Measurements from ENCODE around the gene GNA12. TPM values are rescaled to one million over a fixed set of nuclear protein-coding genes. Genes with fewer than 3 reads are reported as not detected.
A peak's percentile ranks its signal among the peaks of the same experiment; 100 is the strongest.

GNA12 gene
- total and polyA plus RNA-seq, 10 donors: 12.3 to 64.2 (median 32.4) TPM

GRCh38 chr7:2879354-2879753 is 35.2 kb upstream of the GNA12 start:
- H3K4me3 ChIP-seq: no peak overlapping the region
- H3K36me3 ChIP-seq: no peaks in the 10 kb centered on the region
- intact Hi-C loops (cut with DNase I; ENCODE audit: low total_unique reads): no loop called here
- no peak overlapping the region for H3K27ac ChIP-seq
- WGBS, 5 donors: 84 to 91% (median 86%) methylated on average over 8 of the region's 8 CpGs
- H3K27me3 ChIP-seq (replicated peaks in 1 of 7): no peaks in the 10 kb centered on the region
- H3K9me3 ChIP-seq: no peaks in the 10 kb centered on the region
- TF ChIP-seq POLR2AphosphoS5 (IDR thresholded peaks at IDR 0.05): no peak
- no peak for TF ChIP-seq POLR2A (IDR thresholded peaks at IDR 0.05)
- TF ChIP-seq CTCF (IDR thresholded peaks at IDR 0.05 in 8 of 11, conservative IDR thresholded peaks at IDR 0.05 in 3 of 11): no peak
- H3K4me1 ChIP-seq: peaks cover 0 to 17% (median 9%) of the 10 kb centered on the region in 6 donors
- no peak for DNase-seq

- 48 to 59% (median 57%) methylated on average over 3 of the region's 3 CpGs for WGBS, 5 donors
- no peak overlapping the region for H3K27ac ChIP-seq
- no peaks in the 10 kb centered on the region for H3K27me3 ChIP-seq (replicated peaks in 1 of 7)
- intact Hi-C loops (cut with DNase I; ENCODE audit: low total_unique reads): no loop called here
- H3K9me3 ChIP-seq: no peaks in the 10 kb centered on the region
- no peak overlapping the region for H3K4me3 ChIP-seq
- no peaks in the 10 kb centered on the region for H3K36me3 ChIP-seq
- H3K4me1 ChIP-seq: peaks cover 0 to 17% (median 11%) of the 10 kb centered on the region in 6 donors
- DNase-seq: no peak
- TF ChIP-seq POLR2A (IDR thresholded peaks at IDR 0.05) (no peak), CTCF (IDR thresholded peaks at IDR 0.05 in 8 of 11, conservative IDR thresholded peaks at IDR 0.05 in 3 of 11) (no peak), POLR2AphosphoS5 (IDR thresholded peaks at IDR 0.05) (no peak)
Measured at GRCh38 chr7:2878306-2878705, 34.2 kb upstream of the GNA12 start.

GRCh38 chr7:2876031-2876731 is 32.1 kb upstream of the GNA12 start:
- no peak for DNase-seq
- H3K36me3 ChIP-seq: no peaks in the 10 kb centered on the region
- H3K4me1 ChIP-seq: peaks cover 3 to 23% (median 16%) of the 10 kb centered on the region in 6 donors
- no peak for TF ChIP-seq POLR2AphosphoS5 (IDR thresholded peaks at IDR 0.05)
- WGBS, 5 donors: 86 to 92% (median 89%) methylated on average over 21 to 24 of the region's 24 CpGs
- no peaks in the 10 kb centered on the region for H3K9me3 ChIP-seq
- no peak overlapping the region for H3K27ac ChIP-seq
- H3K4me3 ChIP-seq: no peak overlapping the region
- intact Hi-C loops (cut with DNase I; ENCODE audit: low total_unique reads): no loop called here
- H3K27me3 ChIP-seq (replicated peaks in 1 of 7): no peaks in the 10 kb centered on the region

- Histone ChIP-seq H3K4me1 (peaks cover 16 to 37% (median 31%) of the 10 kb centered on the region in 6 donors), H3K4me3 (no peak overlapping the region), H3K36me3 (no peaks in the 10 kb centered on the region), H3K27me3 (replicated peaks in 1 of 7) (no peaks in the 10 kb centered on the region), H3K27ac (peak overlapping the region in 1 of 8 donors; percentile 24), H3K9me3 (no peaks in the 10 kb centered on the region)
- DNase-seq: no peak
- no peak for TF ChIP-seq POLR2A (IDR thresholded peaks at IDR 0.05)
- no peak for TF ChIP-seq POLR2AphosphoS5 (IDR thresholded peaks at IDR 0.05)
- WGBS, 5 donors: 45 to 54% (median 52%) methylated on average over 5 to 7 of the region's 7 CpGs
- intact Hi-C loops (cut with DNase I; ENCODE audit: low total_unique reads): no loop called here
Measured at GRCh38 chr7:2873686-2874551, 29.8 kb upstream of the GNA12 start.

GRCh38 chr7:2873146-2873545 is 29.0 kb upstream of the GNA12 start:
- H3K4me3 ChIP-seq: no peak overlapping the region
- H3K27ac ChIP-seq: peak overlapping the region in 1 of 8 donors; percentile 24
- peaks cover 14 to 32% (median 25%) of the 10 kb centered on the region in 6 donors for H3K4me1 ChIP-seq
- intact Hi-C loops (cut with DNase I; ENCODE audit: low total_unique reads): no loop called here
- no peak for TF ChIP-seq POLR2AphosphoS5 (IDR thresholded peaks at IDR 0.05)
- no peak for TF ChIP-seq CTCF (IDR thresholded peaks at IDR 0.05 in 8 of 11, conservative IDR thresholded peaks at IDR 0.05 in 3 of 11)
- no peak for TF ChIP-seq POLR2A (IDR thresholded peaks at IDR 0.05)
- H3K36me3 ChIP-seq: no peaks in the 10 kb centered on the region
- WGBS, 5 donors: 74 to 77% (median 75%) methylated on average over 10 of the region's 10 CpGs
- H3K9me3 ChIP-seq: no peaks in the 10 kb centered on the region
- H3K27me3 ChIP-seq (replicated peaks in 1 of 7): no peaks in the 10 kb centered on the region
- no peak for DNase-seq

All from spleen (tissue), 11 donors.